ENCODE results near the gene PTTG1. TPM values are rescaled to one million over a fixed set of nuclear protein-coding genes. Genes with fewer than 3 reads are reported as not detected.

PTTG1 gene
- total RNA-seq, 1 donor from 2014 or later: 425 TPM

DNA sequence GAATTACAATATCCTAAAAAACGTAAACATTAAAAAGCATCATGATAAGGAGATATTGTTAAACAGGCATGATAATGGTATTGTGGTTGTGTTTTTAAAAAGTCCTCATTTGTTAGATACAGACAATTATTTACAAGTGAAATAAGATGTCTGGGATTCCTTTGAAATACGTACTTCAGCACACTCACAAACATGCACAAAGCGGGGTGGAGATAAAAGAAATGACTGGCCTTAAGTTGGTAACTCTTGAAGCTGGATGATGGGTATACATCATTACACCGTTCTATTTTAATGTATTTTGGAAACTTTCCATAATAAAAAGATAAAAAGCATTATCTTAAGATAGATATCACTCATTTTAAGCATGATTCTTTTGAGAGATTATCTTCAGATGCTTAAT lies 22.8 kb upstream of the PTTG1 start:
- Histone ChIP-seq H3K4me3 (peak overlapping the region; percentile 92), H3K27ac (no peak overlapping the region), H4K20me1 (ENCODE audit: low read depth) (peaks cover 23% of the 10 kb centered on the region), H3F3A (ENCODE audit: low read depth) (peaks cover 23% of the 10 kb centered on the region), H3K4me2 (peak overlapping the region; percentile 100), H3K36me3 (peaks cover 3% of the 10 kb centered on the region), H3K9me3 (ENCODE audit: low read depth) (no peaks in the 10 kb centered on the region), H3K27me3 (no peaks in the 10 kb centered on the region), H3K4me1 (peaks cover 25% of the 10 kb centered on the region), H3K9ac (peak overlapping the region; percentile 99), H2AFZ (replicated peaks) (no peak overlapping the region), H3K79me2 (ENCODE audit: low read depth) (peaks cover 56% of the 10 kb centered on the region)
- no peaks in the 10 kb centered on the region for H3K27me3 Mint-ChIP-seq (ENCODE audit: insufficient read depth, low read depth)
- H3K36me3 Mint-ChIP-seq: peaks cover 21% of the 10 kb centered on the region
- DNase-seq (ENCODE audit: low spot score): no peak
- H3K9me3 Mint-ChIP-seq: no peaks in the 10 kb centered on the region
- H3K4me1 Mint-ChIP-seq: peaks cover 24% of the 10 kb centered on the region
- TF ChIP-seq EZH2 (IDR thresholded peaks at IDR 0.05) (no peak), EZH2phosphoT487 (IDR thresholded peaks at IDR 0.05) (no peak)
- TF ChIP-seq, protein P1, sequence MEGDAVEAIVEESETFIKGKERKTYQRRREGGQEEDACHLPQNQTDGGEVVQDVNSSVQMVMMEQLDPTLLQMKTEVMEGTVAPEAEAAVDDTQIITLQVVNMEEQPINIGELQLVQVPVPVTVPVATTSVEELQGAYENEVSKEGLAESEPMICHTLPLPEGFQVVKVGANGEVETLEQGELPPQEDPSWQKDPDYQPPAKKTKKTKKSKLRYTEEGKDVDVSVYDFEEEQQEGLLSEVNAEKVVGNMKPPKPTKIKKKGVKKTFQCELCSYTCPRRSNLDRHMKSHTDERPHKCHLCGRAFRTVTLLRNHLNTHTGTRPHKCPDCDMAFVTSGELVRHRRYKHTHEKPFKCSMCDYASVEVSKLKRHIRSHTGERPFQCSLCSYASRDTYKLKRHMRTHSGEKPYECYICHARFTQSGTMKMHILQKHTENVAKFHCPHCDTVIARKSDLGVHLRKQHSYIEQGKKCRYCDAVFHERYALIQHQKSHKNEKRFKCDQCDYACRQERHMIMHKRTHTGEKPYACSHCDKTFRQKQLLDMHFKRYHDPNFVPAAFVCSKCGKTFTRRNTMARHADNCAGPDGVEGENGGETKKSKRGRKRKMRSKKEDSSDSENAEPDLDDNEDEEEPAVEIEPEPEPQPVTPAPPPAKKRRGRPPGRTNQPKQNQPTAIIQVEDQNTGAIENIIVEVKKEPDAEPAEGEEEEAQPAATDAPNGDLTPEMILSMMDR (IDR thresholded peaks at IDR 0.05): no peak
- H3K4me3 Mint-ChIP-seq: peak overlapping the region; percentile 94
- H3K27ac Mint-ChIP-seq: peak overlapping the region; percentile 97

DNA sequence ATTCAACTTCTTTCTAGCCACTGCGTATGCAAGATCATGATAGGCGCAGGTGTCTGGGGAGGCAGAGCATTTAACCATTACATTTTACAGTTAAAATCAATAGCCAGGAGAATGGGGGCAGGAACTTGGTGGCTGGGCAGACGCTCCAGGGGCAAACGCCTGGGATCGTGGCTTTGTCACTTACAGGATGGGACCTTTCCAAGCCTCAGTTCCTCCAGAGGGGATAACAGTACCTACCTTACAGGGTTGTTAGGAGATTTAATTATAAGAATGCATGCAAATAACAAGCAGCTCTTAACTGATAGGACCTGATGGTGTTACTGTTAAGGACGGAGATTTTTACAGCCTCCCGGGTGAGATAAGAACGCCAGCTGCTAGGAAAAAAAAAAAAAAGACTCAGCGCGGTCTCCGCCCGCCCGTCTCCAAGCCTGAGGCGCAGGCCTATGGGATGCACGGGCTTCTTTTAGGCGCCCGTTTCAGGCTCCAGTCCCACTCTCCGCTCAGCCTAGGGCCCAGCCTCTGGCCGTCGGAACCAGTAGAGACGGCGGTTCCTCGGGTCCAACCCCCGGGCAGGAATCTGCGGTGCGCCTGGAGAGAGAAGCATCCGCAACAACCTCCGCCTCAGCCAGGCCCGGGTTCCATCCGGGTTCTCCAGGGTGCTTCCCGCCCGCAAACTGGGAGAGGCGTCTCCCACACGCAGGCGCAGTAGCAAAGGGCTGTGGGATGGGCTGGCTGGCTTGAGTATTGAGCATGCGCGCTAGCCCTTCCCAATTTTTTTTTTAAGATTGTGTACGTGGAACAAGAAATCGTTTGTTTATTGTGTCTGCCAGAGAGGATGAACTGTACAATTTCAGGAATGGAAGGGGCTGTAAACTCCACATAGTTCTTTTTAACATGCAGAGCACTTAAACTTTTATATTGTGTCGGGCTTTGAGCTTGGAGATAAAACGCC lies 22.0 kb upstream of the PTTG1 start, which contains the start of gene FAM200C:
TSS of gene FAM200C (minus strand) at position 653 of the 952 bp plus-strand sequence. CDS start 4,564 bp downstream, outside the sequence.
- Histone ChIP-seq H3K79me2 (ENCODE audit: low read depth) (peaks cover 49% of the 10 kb centered on the region), H2AFZ (replicated peaks) (peak within 1 kb of the TSS; percentile 89), H3K9me3 (ENCODE audit: low read depth) (no peaks in the 10 kb centered on the region), H3F3A (ENCODE audit: low read depth) (peaks cover 23% of the 10 kb centered on the region), H3K27me3 (no peaks in the 10 kb centered on the region), H3K36me3 (peaks cover 3% of the 10 kb centered on the region), H4K20me1 (ENCODE audit: low read depth) (peaks cover 18% of the 10 kb centered on the region), H3K4me1 (peaks cover 25% of the 10 kb centered on the region), H3K4me2 (peak within 1 kb of the TSS; percentile 100), H3K27ac (peak within 1 kb of the TSS; percentile 89), H3K9ac (peak within 1 kb of the TSS; percentile 99), H3K4me3 (peak within 1 kb of the TSS; percentile 92)
- Mint-ChIP-seq H3K4me3 (peak within 1 kb of the TSS; percentile 94), H3K9me3 (no peaks in the 10 kb centered on the region), H3K4me1 (peaks cover 24% of the 10 kb centered on the region), H3K27ac (peak within 1 kb of the TSS; percentile 97), H3K36me3 (peaks cover 17% of the 10 kb centered on the region), H3K27me3 (ENCODE audit: insufficient read depth, low read depth) (no peaks in the 10 kb centered on the region)
- TF ChIP-seq EZH2phosphoT487 (IDR thresholded peaks at IDR 0.05) (no peak), EZH2 (IDR thresholded peaks at IDR 0.05) (no peak)
- TF ChIP-seq, protein P1 (IDR thresholded peaks at IDR 0.05): no peak
- DNase-seq (ENCODE audit: low spot score): peak; percentile 95

DNA sequence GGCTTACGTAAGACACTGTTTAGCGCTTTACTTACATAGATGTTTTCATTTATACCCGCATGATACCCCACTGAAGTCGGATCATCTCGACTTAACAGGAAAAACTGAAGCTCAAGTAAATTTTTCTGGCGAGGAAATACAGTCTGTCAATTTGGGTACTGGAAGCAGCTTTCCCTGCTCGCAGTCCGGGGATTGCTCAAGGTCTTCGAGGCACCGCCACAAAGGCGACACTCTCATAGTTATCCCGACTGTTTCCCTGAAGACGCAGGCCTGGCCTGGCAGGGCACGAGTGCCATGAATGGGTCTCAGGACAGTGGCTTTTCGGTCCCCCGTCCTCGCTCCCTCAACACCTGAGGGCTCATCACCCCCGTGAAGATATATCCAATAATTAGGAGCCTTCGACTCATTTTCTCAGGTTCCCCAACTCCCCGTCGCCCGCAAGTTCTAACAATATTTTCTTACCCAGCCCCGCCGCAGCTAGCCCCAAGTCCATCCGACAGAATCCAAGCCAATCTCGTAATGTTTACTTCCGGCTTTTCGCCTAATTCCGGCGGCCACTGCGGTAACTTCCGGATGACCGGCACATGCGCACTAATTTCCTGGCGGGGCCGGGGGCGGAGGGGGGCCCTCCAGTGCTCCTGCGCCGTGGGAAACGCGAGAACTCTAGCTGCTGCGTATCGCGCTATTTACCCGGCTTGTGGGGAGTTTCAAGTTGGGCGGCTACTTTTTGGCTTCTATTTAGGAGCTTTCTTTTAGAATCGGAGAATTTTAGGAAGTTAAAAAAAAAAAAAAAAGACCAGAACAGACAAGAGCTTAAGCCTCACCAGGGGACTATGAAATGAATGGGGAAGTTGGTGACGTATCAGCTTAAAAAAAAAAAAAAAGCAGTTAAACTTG lies 2.8 kb upstream of the PTTG1 start, which contains the start of gene SLU7:
TSS of gene SLU7 (minus strand) at position 521 of the 897 bp plus-strand sequence. CDS start 3,787 bp downstream, outside the sequence.
- H3K27ac Mint-ChIP-seq: peak within 1 kb of the TSS; percentile 82
- H3K36me3 Mint-ChIP-seq: peaks cover 2% of the 10 kb centered on the region
- Histone ChIP-seq H2AFZ (replicated peaks) (peak within 1 kb of the TSS; percentile 85), H3K9ac (peak within 1 kb of the TSS; percentile 83), H3K4me2 (peak within 1 kb of the TSS; percentile 96), H3K9me3 (ENCODE audit: low read depth) (no peaks in the 10 kb centered on the region), H3K4me3 (peak within 1 kb of the TSS; percentile 86), H3K4me1 (peaks cover 32% of the 10 kb centered on the region), H3K27ac (peak within 1 kb of the TSS; percentile 58), H3K36me3 (peaks cover 11% of the 10 kb centered on the region), H3K79me2 (ENCODE audit: low read depth) (peaks cover 47% of the 10 kb centered on the region), H3F3A (ENCODE audit: low read depth) (peaks cover 15% of the 10 kb centered on the region), H4K20me1 (ENCODE audit: low read depth) (peaks cover 21% of the 10 kb centered on the region), H3K27me3 (no peaks in the 10 kb centered on the region)
- H3K9me3 Mint-ChIP-seq: no peaks in the 10 kb centered on the region
- no peaks in the 10 kb centered on the region for H3K27me3 Mint-ChIP-seq (ENCODE audit: insufficient read depth, low read depth)
- peak within 1 kb of the TSS; percentile 96 for H3K4me3 Mint-ChIP-seq
- H3K4me1 Mint-ChIP-seq: peaks cover 41% of the 10 kb centered on the region
- peak; percentile 96 for DNase-seq (ENCODE audit: low spot score)
- TF ChIP-seq, protein P1 (IDR thresholded peaks at IDR 0.05): no peak

All from neural progenitor cell (in vitro differentiated cells).